Measurements from ENCODE around the gene ANO4.
A peak's percentile ranks its signal among the peaks of the same experiment; 100 is the strongest.

ANO4 gene

GRCh38 chr12:100797246-100797645, 2.7 kb downstream of the ANO4 start:
- Histone ChIP-seq H3K9ac (ENCODE audit: low read length) (no peak overlapping the region), H2BK12ac (ENCODE audit: low read length) (no peak overlapping the region), H2AFZ (ENCODE audit: insufficient read depth, low read length, poor library complexity) (no peak overlapping the region), H3K23ac (ENCODE audit: low read length) (no peak overlapping the region), H3K79me2 (ENCODE audit: control insufficient read depth, insufficient read depth, low read length, poor library complexity) (peaks cover 1% of the 10 kb centered on the region), H3K4ac (ENCODE audit: low read depth, low read length) (no peak overlapping the region), H4K91ac (ENCODE audit: low read depth, low read length) (no peak overlapping the region), H3K4me1 (ENCODE audit: control insufficient read depth in 1 of 2, insufficient read depth in 2 of 2, low read length in 2 of 2) (peaks cover 12 to 18% of the 10 kb centered on the region in 2 experiments), H2AK5ac (ENCODE audit: low read length) (no peak overlapping the region), H3K36me3 (ENCODE audit: control insufficient read depth in 1 of 2, insufficient read depth in 2 of 2, low read length in 2 of 2) (no peaks in the 10 kb centered on the region), H2BK5ac (ENCODE audit: low read depth, low read length, poor library complexity) (no peak overlapping the region), H3K9me3 (ENCODE audit: insufficient read depth, low read depth, low read length) (no peaks in the 10 kb centered on the region), H4K12ac (ENCODE audit: low read depth, low read length) (no peak overlapping the region), H4K8ac (ENCODE audit: low read depth, low read length) (no peak overlapping the region), H3K79me1 (ENCODE audit: low read length) (peaks cover 18% of the 10 kb centered on the region), H2BK120ac (ENCODE audit: insufficient read depth, low read length, poor library complexity) (no peak overlapping the region), H3K14ac (ENCODE audit: low read length) (no peak overlapping the region), H3K27me3 (ENCODE audit: insufficient read depth, low read length) (no peaks in the 10 kb centered on the region), H3K27ac (ENCODE audit: low read depth, low read length) (no peak overlapping the region), H3K18ac (ENCODE audit: low read length) (no peak overlapping the region), H3K4me2 (ENCODE audit: low read length) (peak overlapping the region; percentile 33), H3K4me3 (ENCODE audit: low read depth, low read length) (no peak overlapping the region)
- DNase-seq: no peak
- WGBS (ENCODE audit: extremely low coverage, insufficient coverage, insufficient read length): no CpG with 5 or more reads among the region's 1 CpG

GRCh38 chr12:100797786-100798185, 3.2 kb downstream of the ANO4 start:
- peaks cover 12 to 18% of the 10 kb centered on the region in 2 experiments for H3K4me1 ChIP-seq (ENCODE audit: control insufficient read depth in 1 of 2, insufficient read depth in 2 of 2, low read length in 2 of 2)
- H3K79me2 ChIP-seq (ENCODE audit: control insufficient read depth, insufficient read depth, low read length, poor library complexity): peaks cover 1% of the 10 kb centered on the region
- no peak overlapping the region for H4K12ac ChIP-seq (ENCODE audit: low read depth, low read length)
- H3K9ac ChIP-seq (ENCODE audit: low read length): no peak overlapping the region
- no peak overlapping the region for H4K8ac ChIP-seq (ENCODE audit: low read depth, low read length)
- H3K23ac ChIP-seq (ENCODE audit: low read length): no peak overlapping the region
- H2BK120ac ChIP-seq (ENCODE audit: insufficient read depth, low read length, poor library complexity): no peak overlapping the region
- H3K14ac ChIP-seq (ENCODE audit: low read length): no peak overlapping the region
- no peak overlapping the region for H3K18ac ChIP-seq (ENCODE audit: low read length)
- no peak overlapping the region for H2AK5ac ChIP-seq (ENCODE audit: low read length)
- H2BK12ac ChIP-seq (ENCODE audit: low read length): no peak overlapping the region
- H4K91ac ChIP-seq (ENCODE audit: low read depth, low read length): no peak overlapping the region
- H3K4me3 ChIP-seq (ENCODE audit: low read depth, low read length): no peak overlapping the region
- H3K36me3 ChIP-seq (ENCODE audit: control insufficient read depth in 1 of 2, insufficient read depth in 2 of 2, low read length in 2 of 2): no peaks in the 10 kb centered on the region
- H3K27me3 ChIP-seq (ENCODE audit: insufficient read depth, low read length): no peaks in the 10 kb centered on the region
- no peak for DNase-seq
- no peak overlapping the region for H3K27ac ChIP-seq (ENCODE audit: low read depth, low read length)
- peaks cover 18% of the 10 kb centered on the region for H3K79me1 ChIP-seq (ENCODE audit: low read length)
- H3K4ac ChIP-seq (ENCODE audit: low read depth, low read length): no peak overlapping the region
- no peak overlapping the region for H3K4me2 ChIP-seq (ENCODE audit: low read length)
- no peak overlapping the region for H2BK5ac ChIP-seq (ENCODE audit: low read depth, low read length, poor library complexity)
- H3K9me3 ChIP-seq (ENCODE audit: insufficient read depth, low read depth, low read length): no peaks in the 10 kb centered on the region
- H2AFZ ChIP-seq (ENCODE audit: insufficient read depth, low read length, poor library complexity): no peak overlapping the region

GRCh38 chr12:100798286-100799160, 3.9 kb downstream of the ANO4 start:
- Histone ChIP-seq H2BK5ac (ENCODE audit: low read depth, low read length, poor library complexity) (no peak overlapping the region), H3K14ac (ENCODE audit: low read length) (no peak overlapping the region)

GRCh38 chr12:100799770-100800169, 5.2 kb downstream of the ANO4 start:
- H2BK5ac ChIP-seq (ENCODE audit: low read depth, low read length, poor library complexity): no peak overlapping the region
- H3K79me1 ChIP-seq (ENCODE audit: low read length): peaks cover 13% of the 10 kb centered on the region
- no peaks in the 10 kb centered on the region for H3K9me3 ChIP-seq (ENCODE audit: insufficient read depth, low read depth, low read length)
- no peak overlapping the region for H4K8ac ChIP-seq (ENCODE audit: low read depth, low read length)
- no CpG with 5 or more reads among the region's 2 CpGs for WGBS (ENCODE audit: extremely low coverage, insufficient coverage, insufficient read length)
- no peak overlapping the region for H2AFZ ChIP-seq (ENCODE audit: insufficient read depth, low read length, poor library complexity)
- H3K23ac ChIP-seq (ENCODE audit: low read length): no peak overlapping the region
- no peak overlapping the region for H3K18ac ChIP-seq (ENCODE audit: low read length)
- peaks cover 8 to 13% of the 10 kb centered on the region in 2 experiments for H3K4me1 ChIP-seq (ENCODE audit: control insufficient read depth in 1 of 2, insufficient read depth in 2 of 2, low read length in 2 of 2)
- no peak overlapping the region for H3K4me2 ChIP-seq (ENCODE audit: low read length)
- H3K14ac ChIP-seq (ENCODE audit: low read length): no peak overlapping the region
- H4K12ac ChIP-seq (ENCODE audit: low read depth, low read length): no peak overlapping the region
- peak overlapping the region; percentile 27 for H2BK12ac ChIP-seq (ENCODE audit: low read length)
- H3K4ac ChIP-seq (ENCODE audit: low read depth, low read length): no peak overlapping the region
- H3K9ac ChIP-seq (ENCODE audit: low read length): no peak overlapping the region
- no peak overlapping the region for H3K27ac ChIP-seq (ENCODE audit: low read depth, low read length)
- peak in 1 of 2 donors; percentile 28 for DNase-seq
- H3K27me3 ChIP-seq (ENCODE audit: insufficient read depth, low read length): no peaks in the 10 kb centered on the region
- H3K36me3 ChIP-seq (ENCODE audit: control insufficient read depth in 1 of 2, insufficient read depth in 2 of 2, low read length in 2 of 2): no peaks in the 10 kb centered on the region
- H3K79me2 ChIP-seq (ENCODE audit: control insufficient read depth, insufficient read depth, low read length, poor library complexity): peaks cover 1% of the 10 kb centered on the region
- H2AK5ac ChIP-seq (ENCODE audit: low read length): no peak overlapping the region
- peak overlapping the region; percentile 32 for H4K91ac ChIP-seq (ENCODE audit: low read depth, low read length)
- peak overlapping the region; percentile 41 for H2BK120ac ChIP-seq (ENCODE audit: insufficient read depth, low read length, poor library complexity)
- no peak overlapping the region for H3K4me3 ChIP-seq (ENCODE audit: low read depth, low read length)

More at GRCh38 chr12:100798286-100799160, 3.9 kb downstream of the ANO4 start:
- Histone ChIP-seq H3K27ac (ENCODE audit: low read depth, low read length) (peak overlapping the region; percentile 72), H3K9ac (ENCODE audit: low read length) (no peak overlapping the region), H3K4me2 (ENCODE audit: low read length) (no peak overlapping the region), H3K79me2 (ENCODE audit: control insufficient read depth, insufficient read depth, low read length, poor library complexity) (peaks cover 1% of the 10 kb centered on the region), H2AFZ (ENCODE audit: insufficient read depth, low read length, poor library complexity) (no peak overlapping the region), H3K79me1 (ENCODE audit: low read length) (peaks cover 18% of the 10 kb centered on the region), H3K23ac (ENCODE audit: low read length) (no peak overlapping the region), H4K8ac (ENCODE audit: low read depth, low read length) (no peak overlapping the region), H3K36me3 (ENCODE audit: control insufficient read depth in 1 of 2, insufficient read depth in 2 of 2, low read length in 2 of 2) (no peaks in the 10 kb centered on the region), H3K27me3 (ENCODE audit: insufficient read depth, low read length) (no peaks in the 10 kb centered on the region), H4K91ac (ENCODE audit: low read depth, low read length) (no peak overlapping the region), H4K12ac (ENCODE audit: low read depth, low read length) (no peak overlapping the region), H3K4ac (ENCODE audit: low read depth, low read length) (no peak overlapping the region), H2BK120ac (ENCODE audit: insufficient read depth, low read length, poor library complexity) (no peak overlapping the region), H2AK5ac (ENCODE audit: low read length) (no peak overlapping the region), H3K9me3 (ENCODE audit: insufficient read depth, low read depth, low read length) (no peaks in the 10 kb centered on the region), H3K4me3 (ENCODE audit: low read depth, low read length) (no peak overlapping the region), H3K4me1 (ENCODE audit: control insufficient read depth in 1 of 2, insufficient read depth in 2 of 2, low read length in 2 of 2) (peaks cover 12 to 18% of the 10 kb centered on the region in 2 experiments), H2BK12ac (ENCODE audit: low read length) (no peak overlapping the region), H3K18ac (ENCODE audit: low read length) (no peak overlapping the region)
- DNase-seq: no peak
- WGBS (ENCODE audit: extremely low coverage, insufficient coverage, insufficient read length): no CpG with 5 or more reads among the region's 3 CpGs

Measured in trophoblast cell (in vitro differentiated cells and primary cell).